NCI-H146 treated with DMSO at 0.1 percent for 48 hours (cell line): ENCODE data around the gene ACSL5.
"Not testable (repeated sequence)": the region's sequence is repeated elsewhere in the genome, so short reads cannot be mapped to it uniquely, and the experiment has no call there.

Experiments used
- DNase-seq: peaks from one replicate; lab custom pipeline; 2025; ENCODE audit not compliant: unreplicated experiment; lab: John Stamatoyannopoulos, UW

Gene ACSL5

DNA sequence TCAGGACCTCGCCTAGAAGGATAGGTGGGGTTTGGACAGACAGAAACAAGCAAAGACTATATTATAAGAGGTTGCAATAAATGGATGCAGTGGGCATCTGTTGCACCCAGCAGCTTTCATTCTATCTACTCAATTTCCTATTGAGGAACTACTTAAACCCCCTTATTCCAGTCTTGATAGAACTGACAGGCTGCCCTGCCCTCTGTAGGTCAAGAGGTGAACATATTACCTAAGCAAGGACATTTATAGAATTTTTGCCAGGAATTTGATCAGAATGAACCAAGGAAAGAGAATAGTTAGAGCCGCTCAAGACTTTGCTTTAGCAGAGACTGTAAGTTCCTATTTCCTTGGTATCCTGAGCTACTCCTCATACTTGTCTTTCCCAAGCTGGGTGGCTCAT, 82.6 kb downstream of the ACSL5 start:
- DNase-seq, result no peak

DNA sequence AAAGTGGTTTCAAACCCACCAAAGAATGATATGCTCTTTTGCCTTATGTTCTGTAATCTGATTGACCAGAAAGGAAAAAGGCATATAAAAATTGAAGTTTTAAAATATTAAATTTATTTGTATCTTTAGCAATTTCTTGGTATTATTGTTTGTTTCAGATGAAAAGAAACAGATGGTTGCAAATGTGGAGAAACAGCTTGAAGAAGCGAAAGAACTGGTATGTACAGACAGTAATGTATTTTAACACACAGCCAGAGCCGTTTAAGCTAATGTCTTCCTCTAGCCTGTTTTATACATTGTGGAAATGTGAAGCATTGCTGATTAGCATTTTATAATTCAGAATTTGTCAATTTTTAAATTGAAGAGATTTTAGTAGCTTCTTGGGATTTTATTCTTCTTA, 86.5 kb downstream of the ACSL5 start:
- DNase-seq, result no peak

GRCh38 chr10:112461029-112461887, 87.3 kb downstream of the ACSL5 start:
- no peak for DNase-seq

- DNase-seq, result not testable (repeated sequence)
Observed at GRCh38 chr10:112464074-112464473, 90.2 kb downstream of the ACSL5 start.

- no peak for DNase-seq
Observed at GRCh38 chr10:112465299-112465883, 91.5 kb downstream of the ACSL5 start.

DNA sequence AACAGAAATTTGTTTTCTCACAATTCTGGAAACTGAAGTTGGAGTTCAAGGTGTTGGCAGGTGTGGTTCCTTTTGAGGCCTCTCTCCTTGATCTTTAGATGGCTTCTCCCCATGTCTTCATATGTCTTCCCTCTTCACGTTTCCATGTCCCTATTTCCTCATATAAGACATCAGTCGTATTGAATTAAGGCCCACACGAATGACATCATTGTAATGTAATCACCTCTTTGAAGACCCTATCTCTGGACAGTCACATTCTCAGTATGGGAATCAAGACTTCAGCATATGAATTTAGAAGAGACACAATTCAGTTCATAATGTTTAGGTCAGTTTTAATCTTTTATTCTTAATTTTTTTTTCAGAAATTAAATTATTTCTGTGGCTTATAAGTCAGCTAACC, 92.9 kb downstream of the ACSL5 start:
- no peak for DNase-seq

DNA sequence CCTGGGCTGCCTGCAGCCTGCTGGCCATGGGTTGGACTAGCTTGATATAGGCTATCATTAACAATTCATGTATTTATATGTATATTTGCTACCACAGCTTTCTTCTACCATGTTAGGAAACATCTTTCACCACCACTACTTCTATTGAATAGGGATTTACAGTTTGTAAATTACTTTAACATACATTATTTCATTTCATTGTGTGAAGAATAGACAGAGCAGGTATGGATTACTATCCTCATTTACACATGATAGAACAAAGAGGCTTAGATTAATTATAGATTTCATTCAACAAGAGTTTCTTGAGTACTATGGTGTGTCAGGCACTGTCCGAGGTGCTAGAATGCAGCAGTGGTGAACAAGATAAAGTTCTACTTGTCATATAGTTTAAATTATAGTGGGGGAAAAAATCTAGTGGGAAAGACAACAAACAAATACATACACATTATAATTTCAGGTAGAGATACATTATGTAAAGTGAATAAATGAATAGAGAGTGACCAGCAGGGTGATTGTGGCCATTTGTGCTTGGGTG, 93.7 kb downstream of the ACSL5 start:
- no peak for DNase-seq

DNA sequence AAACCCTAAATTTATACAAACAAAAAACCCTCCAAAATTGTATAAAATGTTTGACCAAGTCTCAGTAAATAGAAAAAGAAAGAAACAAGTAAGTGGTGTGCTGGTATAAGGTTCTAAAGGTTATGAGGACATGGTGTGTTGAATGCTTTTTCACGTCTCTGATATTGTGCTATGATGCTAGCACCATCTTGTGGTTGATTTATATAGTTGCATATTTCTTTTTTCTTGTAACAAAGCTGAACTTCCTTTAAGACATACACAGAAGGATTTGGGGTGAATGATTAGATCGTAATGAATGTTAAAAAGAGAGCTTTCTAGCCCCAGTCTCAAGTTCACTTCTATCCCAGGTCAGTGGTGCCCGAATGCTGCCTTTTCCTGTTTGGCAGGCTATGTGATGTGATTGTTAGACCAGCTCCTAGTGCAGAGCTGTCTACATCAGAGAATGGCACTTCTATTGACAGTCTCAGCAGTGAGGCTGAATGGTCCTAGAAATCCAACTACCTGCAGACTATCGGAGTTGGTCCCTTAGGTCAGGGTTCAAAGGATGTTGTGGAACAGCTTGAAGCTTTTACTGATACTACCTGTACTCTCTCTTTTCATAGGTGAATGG, 98.1 kb downstream of the ACSL5 start:
- DNase-seq, result peak; percentile 57

DNA sequence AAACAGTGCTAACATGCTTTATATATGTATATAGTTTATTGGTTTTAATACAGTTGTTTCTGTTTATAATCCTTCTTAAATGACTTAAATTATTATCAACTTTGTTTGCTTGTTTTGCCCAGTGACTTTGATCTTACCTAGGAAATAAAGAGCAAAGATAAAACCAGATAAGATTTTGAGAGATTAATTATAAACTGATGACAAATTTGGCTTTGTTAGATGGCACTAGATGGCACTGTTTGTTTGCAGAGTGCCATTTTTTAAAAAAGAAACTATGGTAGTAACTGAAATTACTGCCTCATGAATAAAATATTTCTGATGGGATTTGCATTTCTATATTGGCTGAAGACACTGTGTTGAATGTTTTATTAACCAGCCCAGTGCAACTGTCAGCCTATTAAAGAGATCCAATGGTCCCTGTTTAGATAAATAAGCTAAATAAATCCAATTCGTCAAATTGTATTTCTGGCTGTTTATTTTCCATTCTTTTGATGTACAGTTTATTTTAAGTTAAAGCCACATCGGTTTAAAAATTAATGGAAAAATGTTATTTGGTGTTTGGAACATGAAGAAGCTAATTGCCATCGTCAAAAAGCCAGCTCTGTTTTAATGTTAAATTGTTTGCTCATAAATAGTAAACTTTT, 101.8 kb downstream of the ACSL5 start:
- no peak for DNase-seq
